ENCODE results near the gene SPAG6. TPM values are rescaled to one million over a fixed set of nuclear protein-coding genes. Genes with fewer than 3 reads are reported as not detected.

Gene SPAG6
- total RNA-seq, 6 donors from 2014 or later = 0.74 to 44.1 (median 8.7) TPM

DNA sequence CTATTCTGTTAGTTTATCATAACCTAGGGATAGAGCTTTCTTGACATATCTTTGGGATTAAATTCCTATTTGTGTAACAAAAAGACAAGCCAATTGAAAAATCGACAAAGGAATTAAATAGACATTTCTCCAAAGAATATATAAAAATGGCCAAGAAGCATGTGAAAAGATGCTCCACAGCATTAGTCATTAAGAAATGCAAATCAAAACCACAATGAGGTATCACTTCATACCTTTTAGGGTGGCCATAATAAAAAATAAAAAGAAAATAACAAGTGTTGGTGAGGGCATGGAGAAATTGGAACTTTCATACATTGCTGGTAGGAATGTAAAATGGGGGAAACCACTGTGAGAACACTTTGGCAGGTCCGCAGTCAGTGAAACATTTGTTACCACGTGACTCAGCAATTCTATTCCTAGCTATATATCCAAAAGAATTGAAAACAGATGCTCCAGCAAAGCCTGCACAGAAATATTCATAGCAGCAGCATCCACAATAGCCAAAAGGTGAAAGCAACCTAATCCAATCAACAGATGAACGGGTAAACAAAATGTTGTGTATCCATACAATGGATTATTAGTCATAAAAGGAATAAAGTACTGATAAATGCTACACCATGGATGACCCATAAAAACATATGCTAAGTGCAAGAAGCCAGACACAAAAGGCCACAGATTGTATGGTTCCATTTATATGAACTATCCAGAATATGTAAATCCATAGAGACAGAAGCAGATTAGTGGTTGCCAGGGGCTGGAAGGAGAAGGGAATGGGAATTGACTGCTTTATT lies 20.5 kb downstream of the SPAG6 start:
- WGBS, 2 donors = 84 to 89% methylated on average over 4 of the region's 4 CpGs
- Histone ChIP-seq H3K27ac (no peak overlapping the region), H3K4me3 (no peak overlapping the region), H3K9me3 (no peaks in the 10 kb centered on the region), H3K27me3 (no peaks in the 10 kb centered on the region), H3K4me1 (no peaks in the 10 kb centered on the region), H3K36me3 (no peaks in the 10 kb centered on the region)
- TF ChIP-seq CTCF (IDR thresholded peaks at IDR 0.05) (no peak), POLR2A (IDR thresholded peaks at IDR 0.05) (no peak), EP300 (IDR thresholded peaks at IDR 0.05) (no peak), POLR2AphosphoS5 (IDR thresholded peaks at IDR 0.05) (no peak)
- DNase-seq (no peak), ATAC-seq (ENCODE audit: low FRiP score in 2 of 2) (no peak)

GRCh38 chr10:22366435-22366703 lies 21.1 kb downstream of the SPAG6 start:
- Histone ChIP-seq H3K4me1 (no peaks in the 10 kb centered on the region), H3K36me3 (no peaks in the 10 kb centered on the region), H3K9me3 (no peaks in the 10 kb centered on the region), H3K27me3 (no peaks in the 10 kb centered on the region), H3K27ac (no peak overlapping the region), H3K4me3 (no peak overlapping the region)
- TF ChIP-seq POLR2AphosphoS5 (IDR thresholded peaks at IDR 0.05) (no peak), EP300 (IDR thresholded peaks at IDR 0.05) (no peak), POLR2A (IDR thresholded peaks at IDR 0.05) (no peak), CTCF (IDR thresholded peaks at IDR 0.05) (no peak)
- no peak for ATAC-seq (ENCODE audit: low FRiP score in 2 of 2)
- DNase-seq = no peak

DNA sequence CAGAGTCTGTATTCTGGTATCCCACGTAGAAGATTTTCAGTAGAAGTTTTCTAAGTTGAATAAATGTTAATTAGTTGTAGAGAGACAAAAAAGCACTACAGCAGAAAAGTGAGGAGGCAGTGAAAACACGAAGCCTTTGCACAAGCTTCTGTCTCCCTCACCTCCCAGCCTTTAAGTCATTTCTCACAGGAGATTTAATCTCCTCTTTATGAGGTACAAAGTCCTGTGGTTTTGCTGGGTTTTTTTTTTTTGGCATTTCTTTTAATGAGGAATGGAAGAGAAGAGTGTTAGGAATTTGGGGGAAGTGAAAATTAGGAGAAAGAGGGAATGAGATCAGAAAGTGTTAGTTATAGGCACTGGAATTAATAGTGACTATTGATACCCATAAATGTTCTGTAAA lies 21.5 kb downstream of the SPAG6 start:
- Histone ChIP-seq H3K4me3 (no peak overlapping the region), H3K27ac (no peak overlapping the region), H3K4me1 (no peaks in the 10 kb centered on the region), H3K9me3 (no peaks in the 10 kb centered on the region), H3K36me3 (no peaks in the 10 kb centered on the region), H3K27me3 (no peaks in the 10 kb centered on the region)
- no peak for TF ChIP-seq CTCF (IDR thresholded peaks at IDR 0.05)
- TF ChIP-seq POLR2A (IDR thresholded peaks at IDR 0.05) = no peak
- TF ChIP-seq POLR2AphosphoS5 (IDR thresholded peaks at IDR 0.05) = no peak
- TF ChIP-seq EP300 (IDR thresholded peaks at IDR 0.05) = no peak
- DNase-seq (no peak), ATAC-seq (ENCODE audit: low FRiP score in 2 of 2) (no peak)
- 66 to 70% methylated on average over 2 of the region's 2 CpGs for WGBS, 2 donors

GRCh38 chr10:22367471-22367870 lies 22.2 kb downstream of the SPAG6 start:
- H3K9me3 ChIP-seq = no peaks in the 10 kb centered on the region
- H3K27me3 ChIP-seq = no peaks in the 10 kb centered on the region
- no peak overlapping the region for H3K27ac ChIP-seq
- 86 to 89% methylated on average over 1 of the region's 1 CpG for WGBS, 2 donors
- H3K4me3 ChIP-seq = no peak overlapping the region
- H3K36me3 ChIP-seq = no peaks in the 10 kb centered on the region
- no peak for ATAC-seq (ENCODE audit: low FRiP score in 2 of 2)
- H3K4me1 ChIP-seq = no peaks in the 10 kb centered on the region
- no peak for DNase-seq
- TF ChIP-seq EP300 (IDR thresholded peaks at IDR 0.05) = no peak
- no peak for TF ChIP-seq POLR2AphosphoS5 (IDR thresholded peaks at IDR 0.05)
- TF ChIP-seq CTCF (IDR thresholded peaks at IDR 0.05) = no peak

DNA sequence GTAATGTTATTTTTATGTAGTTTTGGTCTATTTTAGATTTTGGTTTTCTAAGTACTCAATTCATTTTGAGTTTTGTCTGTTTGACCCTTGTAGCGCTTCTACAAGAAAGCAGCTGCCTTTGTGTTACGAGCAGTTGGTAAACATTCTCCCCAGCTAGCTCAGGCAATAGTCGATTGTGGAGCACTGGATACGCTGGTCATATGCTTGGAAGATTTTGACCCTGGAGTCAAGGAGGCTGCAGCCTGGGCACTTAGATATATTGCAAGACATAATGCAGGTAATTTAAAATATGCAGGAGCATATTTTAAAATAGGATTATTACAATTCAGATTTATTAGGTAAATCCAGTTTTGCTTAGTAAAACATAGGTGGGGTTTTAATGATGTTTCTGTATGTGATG lies 23.1 kb downstream of the SPAG6 start:
- DNase-seq = no peak
- H3K4me1 ChIP-seq = no peaks in the 10 kb centered on the region
- no peak for TF ChIP-seq CTCF (IDR thresholded peaks at IDR 0.05)
- no peak for TF ChIP-seq POLR2AphosphoS5 (IDR thresholded peaks at IDR 0.05)
- no peak for TF ChIP-seq POLR2A (IDR thresholded peaks at IDR 0.05)
- no peak for TF ChIP-seq EP300 (IDR thresholded peaks at IDR 0.05)
- H3K27ac ChIP-seq = no peak overlapping the region
- H3K27me3 ChIP-seq = no peaks in the 10 kb centered on the region
- H3K4me3 ChIP-seq = no peak overlapping the region
- 84 to 93% methylated on average over 4 of the region's 4 CpGs for WGBS, 2 donors
- no peak for ATAC-seq (ENCODE audit: low FRiP score in 2 of 2)
- H3K36me3 ChIP-seq = no peaks in the 10 kb centered on the region
- no peaks in the 10 kb centered on the region for H3K9me3 ChIP-seq

All from upper lobe of left lung (tissue), 6 donors.